HG03575 (cell line): Measurements from ENCODE around the gene NIM1K.
"Not testable (repeated sequence)": the region's sequence is repeated elsewhere in the genome, so short reads cannot be mapped to it uniquely, and the experiment has no call there.

Source experiments
- ATAC-seq: cut with Tn5 transposase; IDR thresholded peaks from one replicate; pipeline ENCODE4 v1.9.1; 2021; ENCODE audit not compliant: unreplicated experiment, insufficient number of reproducible peaks, low FRiP score; ENCODE audit errors: extremely low read depth

NIM1K gene

DNA sequence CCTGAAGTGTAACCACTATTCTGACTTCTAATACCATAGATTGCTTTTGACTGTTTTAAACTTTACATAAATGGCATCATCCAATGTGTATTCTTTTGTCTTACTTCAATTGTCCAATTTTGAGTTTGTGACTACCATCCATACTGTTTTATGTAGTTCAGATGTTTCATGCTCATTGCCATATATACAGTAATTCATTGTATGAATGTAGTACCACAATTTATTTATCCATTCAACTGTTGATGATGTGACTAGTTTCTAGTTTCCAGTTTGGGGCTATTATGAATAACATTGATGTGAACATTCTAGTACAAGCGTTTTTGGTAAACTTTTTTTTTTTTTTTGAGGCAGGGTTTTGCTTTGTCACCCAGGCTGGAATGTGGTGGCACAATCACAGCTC is 66.1 kb downstream of the NIM1K start:
- no peak for ATAC-seq

DNA sequence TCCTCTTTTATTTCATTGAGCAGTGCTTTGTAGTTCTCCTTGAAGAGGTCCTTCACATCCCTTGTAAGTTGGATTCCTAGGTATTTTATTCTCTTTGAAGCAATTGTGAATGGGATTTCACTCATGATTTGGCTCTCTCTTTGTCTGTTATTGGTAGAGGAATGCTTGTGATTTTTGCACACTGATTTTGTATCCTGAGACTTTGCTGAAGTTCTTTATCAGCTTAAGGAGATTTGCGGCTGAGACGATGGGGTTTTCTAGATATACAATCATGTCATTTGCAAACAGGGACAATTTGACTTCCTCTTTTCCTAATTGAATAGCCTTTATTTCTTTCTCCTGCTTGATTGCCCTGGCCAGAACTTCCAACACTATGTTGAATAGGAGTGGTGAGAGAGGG is 70.2 kb downstream of the NIM1K start:
- not testable (repeated sequence) for ATAC-seq

DNA sequence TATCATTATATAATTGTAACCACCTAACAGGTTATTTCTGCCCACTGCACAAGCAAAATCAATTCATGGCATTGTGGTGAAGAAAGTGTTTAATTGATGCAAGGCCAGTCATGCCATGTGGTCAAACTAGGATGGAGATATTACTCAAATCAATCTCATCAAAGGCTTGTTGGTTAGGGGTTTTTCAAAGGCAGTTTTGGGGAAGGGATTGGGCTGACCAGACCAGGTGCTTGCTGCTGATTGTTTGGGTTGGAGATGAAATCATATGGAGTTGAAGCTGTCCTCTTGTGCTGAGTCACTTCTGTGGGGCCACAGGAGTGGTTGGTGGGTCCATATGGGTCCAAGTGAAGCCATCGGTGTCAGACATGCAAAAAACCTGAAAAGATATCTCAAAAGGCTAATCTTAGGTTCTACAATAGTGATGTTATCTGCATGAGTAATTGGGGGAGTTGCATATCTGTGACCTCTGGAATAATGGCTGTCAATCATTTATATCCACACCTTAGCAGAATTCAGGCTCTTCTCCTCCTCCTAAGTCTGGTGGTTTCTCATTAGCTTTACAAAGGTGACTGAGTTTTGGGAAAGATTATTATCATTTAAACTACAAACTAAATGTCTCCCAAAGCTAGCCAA is 76.3 kb downstream of the NIM1K start:
- ATAC-seq = no peak

DNA sequence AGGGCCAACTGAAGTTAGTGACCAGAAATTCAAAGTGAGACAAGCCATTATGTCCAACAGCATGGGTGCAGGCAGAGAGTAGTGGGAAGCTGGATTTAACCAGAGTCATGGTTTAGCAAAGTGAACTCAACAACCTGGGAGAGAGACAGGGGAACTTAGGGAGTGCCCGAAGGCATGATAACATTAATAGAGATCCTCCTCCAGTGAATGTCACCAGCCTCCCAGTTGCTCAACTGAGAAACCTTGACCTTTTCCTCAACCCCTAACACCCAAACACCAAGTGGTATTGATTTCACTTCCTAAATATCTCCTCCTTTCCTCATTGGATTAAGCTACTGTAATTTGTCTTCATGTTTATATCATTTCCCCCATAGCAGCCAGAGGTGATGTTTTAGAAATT is 78.6 kb downstream of the NIM1K start:
- no peak for ATAC-seq

DNA sequence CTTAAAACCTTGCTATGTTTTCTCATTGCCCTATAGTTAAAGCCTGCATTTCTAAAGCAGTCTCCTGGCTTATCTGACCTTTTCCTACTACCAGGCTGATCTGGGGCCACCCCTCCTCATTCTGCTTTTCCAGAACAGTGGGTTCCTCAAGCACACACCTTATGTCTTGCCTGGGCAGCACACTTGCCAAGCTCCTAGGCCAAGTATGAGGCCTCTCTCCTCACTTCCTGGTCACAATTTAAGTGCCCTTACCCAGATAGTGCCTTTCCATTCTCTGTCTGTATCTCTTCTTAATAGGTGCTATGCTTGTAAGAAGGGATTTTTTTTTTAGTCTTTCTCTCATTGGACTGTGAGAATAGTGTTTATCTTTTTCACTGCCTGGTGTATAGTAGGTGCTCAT is 81.5 kb downstream of the NIM1K start:
- no peak for ATAC-seq

DNA sequence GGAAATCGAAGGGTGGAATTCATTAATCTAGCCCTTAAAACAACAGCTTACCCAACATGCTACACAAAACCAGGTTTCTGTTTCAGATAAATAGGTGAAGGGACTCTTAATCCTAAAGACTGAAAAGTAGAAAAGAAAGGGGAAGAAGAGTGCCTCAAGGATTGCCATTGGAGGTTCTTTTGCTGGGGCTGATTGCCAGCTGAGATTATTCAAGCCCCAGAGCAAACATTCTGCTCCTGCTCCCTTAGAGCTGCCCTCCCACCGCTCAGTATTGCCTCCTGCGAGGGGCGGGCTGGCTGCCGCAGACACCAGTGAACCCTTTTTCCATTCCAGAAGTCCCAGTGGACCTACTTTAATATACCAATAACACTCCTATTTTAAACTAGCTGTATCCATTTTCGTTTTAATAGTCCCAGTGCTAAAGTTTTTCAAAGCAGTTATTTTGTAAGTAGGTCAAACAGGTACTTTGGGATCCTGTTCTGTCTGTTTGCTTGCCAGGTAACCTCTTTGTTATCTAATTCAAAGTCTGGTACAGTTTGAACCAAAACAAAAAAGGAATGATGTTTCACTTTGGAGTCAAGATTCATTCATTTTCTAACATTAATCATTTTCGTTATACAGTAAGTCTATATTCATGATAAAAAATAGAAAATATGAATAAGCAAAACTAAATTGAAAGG is 82.5 kb downstream of the NIM1K start:
- no peak for ATAC-seq

DNA sequence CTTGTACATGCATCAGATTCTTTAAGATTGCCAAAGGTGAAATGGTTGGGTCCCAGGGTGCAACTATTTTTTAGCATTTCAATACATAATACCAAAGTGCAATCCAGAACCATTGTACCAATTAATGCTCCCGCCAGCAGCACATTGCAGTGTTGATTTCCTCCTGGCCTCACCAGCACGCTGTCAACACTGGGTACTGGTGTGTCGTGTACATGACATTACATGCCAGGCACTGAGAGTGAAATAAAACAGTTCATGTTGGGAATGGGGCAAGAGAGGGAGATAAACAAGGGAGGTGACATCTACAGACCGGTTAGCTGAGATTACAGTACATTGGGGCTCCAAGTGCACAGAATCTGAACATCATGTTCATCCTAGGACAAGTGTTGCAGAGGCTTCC is 83.4 kb downstream of the NIM1K start:
- ATAC-seq = no peak

DNA sequence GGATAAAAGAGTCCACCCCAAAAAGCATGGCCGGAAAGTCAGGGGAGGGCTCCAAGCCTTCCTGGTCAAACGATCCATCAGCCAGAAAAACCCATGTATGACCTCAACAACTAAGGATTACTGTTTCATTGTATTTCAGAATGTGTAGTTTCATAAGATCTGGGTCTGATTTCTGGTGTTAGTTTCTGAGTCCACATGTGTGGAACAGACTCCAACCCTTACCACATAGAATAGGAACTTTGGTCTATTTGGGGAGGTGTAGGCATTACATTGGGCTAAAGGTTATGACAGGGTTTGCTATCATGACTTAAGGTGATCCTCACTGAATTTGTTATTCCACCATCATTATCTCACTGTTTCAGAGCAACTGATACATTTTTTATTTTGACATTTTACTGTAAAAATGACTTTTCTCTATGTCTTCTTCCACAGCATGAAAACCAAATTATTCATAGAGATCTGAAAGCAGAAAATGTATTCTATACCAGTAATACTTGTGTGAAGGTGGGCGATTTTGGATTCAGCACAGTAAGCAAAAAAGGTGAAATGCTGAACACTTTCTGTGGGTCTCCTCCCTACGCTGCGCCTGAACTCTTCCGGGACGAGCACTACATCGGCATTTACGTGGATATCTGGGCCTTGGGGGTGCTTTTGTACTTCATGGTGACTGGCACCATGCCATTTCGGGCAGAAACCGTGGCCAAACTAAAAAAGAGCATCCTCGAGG is 87.7 kb downstream of the NIM1K start:
- no peak for ATAC-seq

DNA sequence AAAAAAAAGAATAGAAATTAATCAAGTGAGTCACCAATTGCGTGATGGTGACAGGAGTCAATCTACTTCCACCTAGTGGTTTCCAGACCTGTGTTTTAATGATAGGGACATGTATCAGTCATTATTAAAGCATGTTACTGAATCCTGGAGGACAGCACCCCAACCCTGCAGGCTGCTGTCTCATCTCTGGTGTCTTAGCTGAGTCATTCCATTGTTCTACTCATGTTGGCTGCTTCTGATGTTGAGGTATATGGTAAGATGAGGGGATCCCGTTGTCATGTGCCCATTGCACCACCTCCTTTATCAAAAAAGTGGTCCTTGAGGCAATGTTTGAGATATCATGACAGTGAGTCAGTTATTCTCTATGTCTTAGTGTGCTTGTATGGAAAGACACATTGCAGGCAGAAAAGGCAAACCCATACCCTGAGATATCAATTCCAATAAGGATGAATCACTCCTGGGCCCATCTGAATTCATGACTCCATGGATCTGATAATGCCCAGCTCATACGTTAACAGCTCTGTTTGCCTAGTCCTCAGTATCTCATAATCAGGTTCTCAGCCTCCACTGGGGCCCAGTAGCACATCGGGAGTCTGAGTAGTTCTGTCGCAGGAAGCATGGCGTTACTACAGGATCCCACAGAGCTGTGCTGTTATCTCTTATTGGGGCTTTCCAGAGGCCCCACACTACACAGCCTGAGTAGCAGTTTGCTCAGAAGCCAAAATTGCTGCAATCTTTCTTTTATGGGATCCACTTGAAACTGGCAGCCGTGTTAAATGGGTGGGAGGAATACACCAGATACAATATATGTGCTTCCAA is 90.0 kb downstream of the NIM1K start:
- no peak for ATAC-seq

DNA sequence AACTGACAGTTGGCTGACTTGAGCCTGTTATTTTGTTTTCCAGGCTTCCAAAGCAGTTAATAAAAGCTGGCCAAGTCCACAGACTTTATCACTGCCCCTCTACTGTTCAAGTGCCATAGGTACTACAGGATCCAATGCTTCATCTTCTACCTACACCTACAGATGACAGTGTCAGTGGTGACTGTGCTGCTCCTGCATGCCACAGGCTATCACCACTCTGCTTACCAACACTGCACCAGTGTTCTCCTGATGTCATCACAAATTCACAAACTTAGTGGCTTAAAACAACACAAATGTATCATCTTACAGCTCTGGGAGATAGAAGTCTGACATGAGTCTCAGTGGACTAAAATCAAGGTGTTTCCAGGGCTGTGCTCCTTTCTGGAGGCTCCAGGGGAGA is 94.6 kb downstream of the NIM1K start:
- no peak for ATAC-seq

DNA sequence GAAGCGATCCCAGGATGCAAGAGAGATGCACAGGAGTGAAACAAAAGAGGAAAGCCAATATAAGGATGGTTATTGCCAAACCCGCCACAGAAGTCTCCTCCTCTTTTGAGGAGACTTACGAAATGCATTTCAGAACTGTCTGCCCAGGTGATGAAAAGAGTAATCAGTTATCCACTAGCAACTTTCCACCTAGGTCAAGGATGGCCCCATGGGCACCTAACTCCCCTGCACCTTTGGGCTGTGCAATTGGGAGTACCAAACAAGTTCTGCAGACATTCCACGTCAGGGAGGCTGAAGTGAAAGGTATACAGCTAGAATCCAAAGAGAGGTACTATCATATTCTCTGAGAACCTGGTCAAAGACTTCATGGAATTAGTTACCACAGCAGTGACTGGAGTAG is 95.5 kb downstream of the NIM1K start:
- ATAC-seq = no peak

DNA sequence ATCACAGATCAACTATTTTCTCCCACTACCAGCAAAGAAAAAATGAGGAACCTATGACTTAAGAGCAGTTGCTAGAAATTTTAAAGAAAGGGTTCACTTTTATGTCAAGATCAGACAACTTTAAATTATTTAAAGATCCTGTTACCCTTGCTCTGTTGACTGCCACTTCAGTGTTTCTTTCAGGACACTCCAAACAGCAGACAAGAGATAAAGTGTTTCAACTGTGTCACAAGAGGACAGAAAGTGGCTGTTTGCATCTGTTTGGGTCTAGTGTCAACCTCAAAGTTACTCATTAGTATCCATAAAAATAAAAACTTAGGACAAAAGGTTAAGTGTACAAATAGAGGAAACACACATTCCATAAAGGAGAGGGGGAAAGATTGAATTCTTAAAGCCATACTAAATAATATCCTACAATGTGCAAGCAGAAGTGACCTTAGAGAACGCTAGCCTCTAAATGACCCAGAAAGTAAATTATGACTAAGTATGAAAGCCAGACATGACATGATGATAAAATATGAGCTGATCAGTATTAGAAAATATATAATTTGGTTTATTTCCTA is 96.3 kb downstream of the NIM1K start:
- ATAC-seq = no peak

DNA sequence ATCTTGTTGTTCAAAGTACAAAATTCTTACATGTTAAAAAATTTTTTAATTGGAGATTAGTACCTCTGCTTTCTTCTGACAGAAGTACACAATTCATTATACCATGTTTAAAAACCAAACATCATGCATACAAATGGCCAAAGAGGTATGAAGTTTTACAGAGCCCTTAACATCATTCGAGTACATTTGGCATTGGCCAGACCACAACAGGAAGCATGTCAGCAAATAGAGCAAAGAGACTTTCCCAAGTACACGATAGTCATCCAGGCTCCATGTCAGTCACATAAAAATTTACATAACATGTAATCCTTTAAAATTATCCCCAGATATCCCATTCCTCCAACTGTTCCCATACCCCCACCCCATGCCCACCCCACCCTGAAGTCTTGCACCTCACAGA is 98.7 kb downstream of the NIM1K start:
- ATAC-seq = no peak

DNA sequence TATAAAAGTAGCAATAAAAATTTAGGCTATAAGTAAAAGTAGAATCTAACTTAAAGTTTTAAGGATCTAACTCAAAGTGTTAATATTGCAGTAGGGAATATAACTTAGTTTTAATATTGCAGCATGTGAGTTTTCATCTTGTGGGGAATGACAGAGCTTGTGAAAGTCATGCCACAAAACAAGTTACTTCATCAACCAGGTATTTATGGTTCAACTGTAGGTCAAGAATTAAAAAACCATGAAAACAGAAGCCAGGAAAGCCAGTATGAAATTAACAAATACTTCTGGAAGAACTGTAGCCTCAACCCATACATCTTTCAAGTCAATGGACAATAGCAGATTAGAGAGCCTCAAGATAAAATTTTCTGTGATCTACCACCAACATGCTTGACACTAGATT is 102.2 kb downstream of the NIM1K start:
- no peak for ATAC-seq

DNA sequence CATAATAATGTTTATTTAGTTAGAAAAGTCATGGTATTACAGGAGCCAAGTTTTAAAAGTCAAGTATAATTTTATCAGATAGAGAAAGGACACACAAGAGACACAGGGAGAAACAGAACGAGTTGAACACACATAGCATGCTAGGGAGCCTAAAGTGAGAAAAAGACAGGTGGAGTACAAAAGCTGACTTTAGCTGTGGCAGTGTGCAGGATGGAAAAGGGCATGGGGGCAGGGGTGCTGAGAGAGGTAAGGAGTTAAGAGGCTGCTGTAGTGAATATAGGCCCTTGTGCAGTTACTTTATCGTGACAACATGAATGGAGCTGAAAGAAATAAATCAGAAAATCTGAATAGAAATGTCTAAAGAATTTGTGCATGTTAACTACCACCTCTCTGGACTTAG is 103.2 kb downstream of the NIM1K start:
- no peak for ATAC-seq

DNA sequence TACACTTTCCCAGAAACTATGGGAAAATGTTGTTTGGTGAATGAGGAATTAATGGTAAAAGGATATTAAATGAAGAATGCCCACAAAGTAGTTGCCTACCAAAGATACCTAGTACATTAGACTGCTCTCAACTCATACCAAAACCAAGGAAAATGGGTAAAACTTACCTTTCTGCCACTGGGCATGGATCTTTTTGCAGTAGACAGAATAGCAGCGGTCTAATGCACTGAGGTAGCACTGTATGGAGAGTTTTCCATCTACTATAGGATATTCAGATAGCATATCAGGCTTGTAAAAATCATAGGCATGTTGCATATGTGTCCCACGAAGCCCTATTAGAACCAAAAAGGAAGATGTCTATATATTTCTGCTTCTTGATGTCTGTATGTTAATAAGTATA is 104.8 kb downstream of the NIM1K start:
- no peak for ATAC-seq

DNA sequence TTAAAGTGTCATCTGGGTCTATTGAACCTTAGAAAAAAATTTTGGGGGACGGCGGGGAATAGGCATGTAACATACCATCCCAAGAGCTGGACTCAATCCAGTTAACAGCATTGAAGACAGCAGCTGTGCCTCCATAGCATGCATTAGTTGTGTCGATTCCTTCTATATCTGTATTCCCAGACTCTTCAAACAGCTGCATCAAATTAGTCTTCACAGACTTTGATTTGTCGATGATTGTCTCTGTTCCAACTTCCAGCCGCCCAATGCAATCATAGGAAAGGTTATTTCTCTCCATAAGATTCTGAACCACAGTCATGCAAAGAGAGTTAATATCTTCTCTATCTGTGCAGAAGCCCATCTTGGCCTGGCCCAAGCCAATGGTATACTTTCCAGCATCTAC is 106.4 kb downstream of the NIM1K start:
- no peak for ATAC-seq

DNA sequence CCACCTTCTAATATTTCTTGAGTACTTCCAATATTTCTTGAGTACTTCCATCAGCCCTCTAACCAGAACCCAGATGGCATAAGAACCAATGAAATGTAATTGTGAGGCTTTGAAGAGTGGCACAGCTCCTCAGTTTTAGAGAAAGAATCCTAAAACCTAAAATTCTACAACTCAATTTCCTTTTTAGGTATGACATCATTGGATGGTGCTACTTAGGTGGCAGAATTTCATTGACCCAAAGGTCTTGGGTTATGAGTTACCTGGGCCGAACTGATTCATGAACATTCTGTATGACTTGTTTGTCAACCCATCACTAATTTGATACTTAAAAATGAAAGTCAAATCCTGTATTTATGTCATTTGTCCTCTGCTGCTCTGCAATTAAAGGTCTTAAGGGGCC is 108.1 kb downstream of the NIM1K start:
- ATAC-seq = no peak

DNA sequence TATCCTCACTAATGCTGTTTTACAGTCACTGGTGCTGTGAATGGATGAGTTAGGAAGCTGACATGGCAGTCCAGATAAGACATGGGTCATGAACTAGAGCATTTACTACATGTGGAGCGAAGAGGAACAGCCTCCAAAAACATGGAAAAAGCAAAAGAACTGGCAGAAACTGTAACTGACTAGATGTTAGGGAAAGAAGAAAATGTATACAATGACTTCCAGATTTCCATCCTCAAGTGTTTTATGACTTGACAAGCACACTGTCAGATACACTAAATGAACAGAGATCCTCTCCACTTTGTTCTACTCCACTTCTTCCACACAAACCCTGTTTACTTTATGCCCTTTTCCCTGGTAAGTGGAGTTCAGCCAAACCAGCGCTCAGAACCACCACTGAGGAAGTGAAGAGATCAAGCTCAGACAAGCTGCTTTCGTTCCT is 109.6 kb downstream of the NIM1K start:
- no peak for ATAC-seq
